Ascending aorta (tissue), 2 donors: ENCODE results near the gene C11orf97. TPM values are rescaled to one million over a fixed set of nuclear protein-coding genes. Genes with fewer than 3 reads are reported as not detected.

Experiments
- DNase-seq, 2 donors: peaks; one replicate each; pipeline ENCODE4 v3.0.0-alpha.2; 2019; ENCODE audit warnings: low spot score in 2 of 2
- H3K27ac ChIP-seq, 2 donors: fragments of 200-600 bp; sonication (generic); one replicate each; pipeline ENCODE4 v1.5.1; 2016 to 2017; ENCODE audit warnings: mild to moderate bottlenecking in 1 of 2
- H3K27me3 ChIP-seq: fragments of 200-600 bp; sonication (generic); one replicate; pipeline ENCODE4 v1.5.1; 2017
- H3K36me3 ChIP-seq, 2 donors: fragments of 200-600 bp; sonication (generic); one replicate each; pipeline ENCODE4 v1.5.1; 2016
- H3K4me1 ChIP-seq, 2 donors: fragments of 200-600 bp; sonication (generic); one replicate each; pipeline ENCODE4 v1.5.1; 2016 to 2017; ENCODE audit warnings: mild to moderate bottlenecking in 1 of 2
- H3K4me3 ChIP-seq, 2 donors: fragments of 200-600 bp; sonication (generic); one replicate each; pipeline ENCODE4 v1.5.1; 2016 to 2017; ENCODE audit warnings: mild to moderate bottlenecking in 1 of 2
- H3K9me3 ChIP-seq, 2 donors: fragments of 200-600 bp; sonication (generic); one replicate each; pipeline ENCODE4 v1.5.1; 2016
- intact Hi-C: fragments of 100-400 bp; cut with DNase I; formaldehyde crosslinking; loops from one replicate; pipeline ENCODE4 v1.15.1; 2023
- total RNA-seq: library from RNA; depleted of rRNA; stranded (reverse); fragments of >200 nt; gene quantifications from one replicate; pipeline ENCODE4 v1.1.0, GENCODE V29; 2016
- TF ChIP-seq, protein P1 (sequence below), 3 experiments: fragments of 200-600 bp in 2 of 3; fragments of 450-650 bp in 1 of 3; sonication (generic) in 2 of 3; IDR thresholded peaks; one replicate each; pipeline ENCODE4 v1.5.1; 2016 to 2019; ENCODE audit warnings: antibody characterized with exemption in 3 of 3, mild to moderate bottlenecking in 1 of 3, moderate library complexity in 1 of 3

The C11orf97 gene
- total RNA-seq, 1 donor from 2014 or later: not detected

DNA sequence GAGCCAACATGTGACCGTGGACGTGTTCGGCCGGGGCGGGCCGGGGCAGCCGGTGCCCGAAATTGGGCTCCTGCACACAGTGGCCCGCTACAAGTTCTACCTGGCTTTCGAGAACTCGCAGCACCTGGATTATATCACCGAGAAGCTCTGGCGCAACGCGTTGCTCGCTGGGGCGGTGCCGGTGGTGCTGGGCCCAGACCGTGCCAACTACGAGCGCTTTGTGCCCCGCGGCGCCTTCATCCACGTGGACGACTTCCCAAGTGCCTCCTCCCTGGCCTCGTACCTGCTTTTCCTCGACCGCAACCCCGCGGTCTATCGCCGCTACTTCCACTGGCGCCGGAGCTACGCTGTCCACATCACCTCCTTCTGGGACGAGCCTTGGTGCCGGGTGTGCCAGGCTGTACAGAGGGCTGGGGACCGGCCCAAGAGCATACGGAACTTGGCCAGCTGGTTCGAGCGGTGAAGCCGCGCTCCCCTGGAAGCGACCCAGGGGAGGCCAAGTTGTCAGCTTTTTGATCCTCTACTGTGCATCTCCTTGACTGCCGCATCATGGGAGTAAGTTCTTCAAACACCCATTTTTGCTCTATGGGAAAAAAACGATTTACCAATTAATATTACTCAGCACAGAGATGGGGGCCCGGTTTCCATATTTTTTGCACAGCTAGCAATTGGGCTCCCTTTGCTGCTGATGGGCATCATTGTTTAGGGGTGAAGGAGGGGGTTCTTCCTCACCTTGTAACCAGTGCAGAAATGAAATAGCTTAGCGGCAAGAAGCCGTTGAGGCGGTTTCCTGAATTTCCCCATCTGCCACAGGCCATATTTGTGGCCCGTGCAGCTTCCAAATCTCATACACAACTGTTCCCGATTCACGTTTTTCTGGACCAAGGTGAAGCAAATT lies 33.3 kb downstream of the C11orf97 start:
- H3K4me3 ChIP-seq: peak overlapping the region; percentile 81 to 93
- intact Hi-C loops: loop anchor here (5.0 to 10.0 kb wide), 3 partner anchors 219 to 1239 kb away; partner anchors contain the start of genes AMOTL1 and FAM76B
- TF ChIP-seq, protein P1, sequence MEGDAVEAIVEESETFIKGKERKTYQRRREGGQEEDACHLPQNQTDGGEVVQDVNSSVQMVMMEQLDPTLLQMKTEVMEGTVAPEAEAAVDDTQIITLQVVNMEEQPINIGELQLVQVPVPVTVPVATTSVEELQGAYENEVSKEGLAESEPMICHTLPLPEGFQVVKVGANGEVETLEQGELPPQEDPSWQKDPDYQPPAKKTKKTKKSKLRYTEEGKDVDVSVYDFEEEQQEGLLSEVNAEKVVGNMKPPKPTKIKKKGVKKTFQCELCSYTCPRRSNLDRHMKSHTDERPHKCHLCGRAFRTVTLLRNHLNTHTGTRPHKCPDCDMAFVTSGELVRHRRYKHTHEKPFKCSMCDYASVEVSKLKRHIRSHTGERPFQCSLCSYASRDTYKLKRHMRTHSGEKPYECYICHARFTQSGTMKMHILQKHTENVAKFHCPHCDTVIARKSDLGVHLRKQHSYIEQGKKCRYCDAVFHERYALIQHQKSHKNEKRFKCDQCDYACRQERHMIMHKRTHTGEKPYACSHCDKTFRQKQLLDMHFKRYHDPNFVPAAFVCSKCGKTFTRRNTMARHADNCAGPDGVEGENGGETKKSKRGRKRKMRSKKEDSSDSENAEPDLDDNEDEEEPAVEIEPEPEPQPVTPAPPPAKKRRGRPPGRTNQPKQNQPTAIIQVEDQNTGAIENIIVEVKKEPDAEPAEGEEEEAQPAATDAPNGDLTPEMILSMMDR (IDR thresholded peaks at IDR 0.05): no peak

DNA sequence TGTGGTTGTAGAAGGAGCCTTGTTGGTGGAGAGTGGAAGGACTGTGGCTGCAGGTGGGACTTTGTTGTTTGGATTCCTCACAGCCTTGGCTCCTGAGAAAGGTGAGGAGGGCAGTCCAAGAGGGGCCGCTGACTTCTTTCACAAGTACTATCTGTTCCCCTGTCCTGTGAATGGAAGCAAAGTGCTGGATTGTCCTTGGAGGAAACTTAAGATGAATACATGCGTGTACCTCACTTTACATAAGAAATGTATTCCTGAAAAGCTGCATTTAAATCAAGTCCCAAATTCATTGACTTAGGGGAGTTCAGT lies 33.9 kb downstream of the C11orf97 start:
- Histone ChIP-seq H3K36me3 (peaks cover 0 to 6% of the 10 kb centered on the region in 2 donors), H3K27me3 (no peaks in the 10 kb centered on the region), H3K9me3 (no peaks in the 10 kb centered on the region), H3K4me3 (peak overlapping the region; percentile 81 to 93), H3K4me1 (peaks cover 7 to 18% of the 10 kb centered on the region in 2 donors), H3K27ac (no peak overlapping the region)
- no peak for DNase-seq
- TF ChIP-seq, protein P1 (IDR thresholded peaks at IDR 0.05): no peak
- intact Hi-C loops: loop anchor here (5.0 to 10.0 kb wide), 3 partner anchors 219 to 1239 kb away; partner anchors contain the start of genes AMOTL1 and FAM76B

More for the DNA sequence above, 33.3 kb downstream of the C11orf97 start:
- Histone ChIP-seq H3K4me1 (peaks cover 7 to 18% of the 10 kb centered on the region in 2 donors), H3K9me3 (no peaks in the 10 kb centered on the region), H3K27me3 (no peaks in the 10 kb centered on the region), H3K27ac (peak overlapping the region; percentile 97 to 100), H3K36me3 (peaks cover 0 to 6% of the 10 kb centered on the region in 2 donors)
- DNase-seq: no peak

DNA sequence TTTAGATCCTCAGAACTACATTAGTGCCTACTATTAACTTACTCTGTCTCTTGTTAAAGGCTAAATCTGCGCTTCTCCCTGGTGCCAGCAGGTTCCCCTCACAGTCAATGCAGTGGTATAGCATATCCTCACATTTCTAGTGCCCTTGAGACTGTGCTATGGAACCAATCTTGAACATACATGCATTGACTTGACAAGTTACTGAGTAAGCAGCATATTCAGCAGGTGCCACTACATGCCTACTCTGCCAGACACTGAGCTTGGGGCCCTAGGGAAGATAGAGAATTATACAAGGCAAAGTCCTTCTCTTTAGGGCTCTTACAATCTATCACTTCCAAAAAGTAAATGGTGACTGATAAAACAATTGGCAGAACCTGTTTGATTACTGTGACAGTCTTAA lies 34.6 kb downstream of the C11orf97 start:
- H3K4me1 ChIP-seq: peaks cover 7 to 18% of the 10 kb centered on the region in 2 donors
- no peak for DNase-seq
- peaks cover 0 to 6% of the 10 kb centered on the region in 2 donors for H3K36me3 ChIP-seq
- H3K27ac ChIP-seq: no peak overlapping the region
- peak overlapping the region; percentile 24 to 81 for H3K4me3 ChIP-seq
- TF ChIP-seq, protein P1 (IDR thresholded peaks at IDR 0.05): no peak
- H3K9me3 ChIP-seq: no peaks in the 10 kb centered on the region
- intact Hi-C loops: loop anchor here (5.0 to 10.0 kb wide), 3 partner anchors 218 to 1238 kb away; partner anchors contain the start of genes AMOTL1 and FAM76B
- H3K27me3 ChIP-seq: no peaks in the 10 kb centered on the region

DNA sequence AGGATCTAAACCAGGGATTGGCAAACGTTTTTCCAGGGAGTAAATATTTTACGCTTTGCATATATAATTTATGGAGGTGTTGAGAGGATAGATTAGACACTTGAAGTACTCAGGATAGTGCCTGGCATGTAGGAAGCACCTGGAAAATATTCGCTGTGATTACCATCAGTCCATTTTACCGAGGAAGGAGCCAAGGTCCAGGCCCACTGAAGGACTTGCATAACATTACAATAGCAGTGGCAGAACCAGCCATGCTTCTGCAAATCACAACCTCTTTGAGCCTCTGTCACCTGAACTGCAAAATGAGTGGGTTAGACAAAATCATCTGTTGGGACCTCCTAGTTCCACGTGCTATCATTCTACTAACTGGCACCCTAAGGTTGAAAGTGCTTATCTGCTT lies 36.9 kb downstream of the C11orf97 start:
- H3K4me1 ChIP-seq: peaks cover 3 to 8% of the 10 kb centered on the region in 2 donors
- intact Hi-C loops: loop anchor here (5.0 to 10.0 kb wide), 3 partner anchors 216 to 1236 kb away; partner anchors contain the start of genes AMOTL1 and FAM76B
- TF ChIP-seq, protein P1 (IDR thresholded peaks at IDR 0.05): no peak
- peaks cover 0 to 6% of the 10 kb centered on the region in 2 donors for H3K36me3 ChIP-seq
- H3K9me3 ChIP-seq: no peaks in the 10 kb centered on the region
- no peak overlapping the region for H3K27ac ChIP-seq
- H3K27me3 ChIP-seq: no peaks in the 10 kb centered on the region
- peak overlapping the region in 1 of 2 donors; percentile 81 for H3K4me3 ChIP-seq
- no peak for DNase-seq

DNA sequence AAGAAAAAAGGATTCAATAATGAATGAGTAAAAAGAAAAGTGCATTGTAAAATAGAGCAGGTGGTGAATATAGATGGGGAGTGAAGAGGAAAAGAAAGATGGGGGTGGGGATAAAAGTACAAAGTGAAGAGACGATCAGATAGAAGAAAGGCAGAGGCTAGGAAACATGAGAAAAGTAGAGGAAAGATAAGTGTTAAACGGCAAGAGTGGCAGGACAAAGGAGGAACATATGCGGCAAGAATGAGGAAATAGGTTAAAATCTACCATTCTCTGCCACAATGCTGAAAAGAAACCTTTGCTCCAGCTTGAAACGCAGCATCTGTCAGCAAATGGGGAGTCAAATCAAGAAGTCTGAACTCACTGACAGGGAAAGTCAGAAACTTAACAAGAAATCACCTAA lies 38.3 kb downstream of the C11orf97 start:
- TF ChIP-seq, protein P1 (IDR thresholded peaks at IDR 0.05): no peak
- DNase-seq: no peak

More for the DNA sequence above, 38.3 kb downstream of the C11orf97 start:
- H3K4me1 ChIP-seq: peaks cover 3 to 13% of the 10 kb centered on the region in 2 donors
- no peak overlapping the region for H3K27ac ChIP-seq
- H3K4me3 ChIP-seq: no peak overlapping the region
- H3K27me3 ChIP-seq: no peaks in the 10 kb centered on the region
- peaks cover 0 to 6% of the 10 kb centered on the region in 2 donors for H3K36me3 ChIP-seq
- H3K9me3 ChIP-seq: no peaks in the 10 kb centered on the region
- intact Hi-C loops: no loop called here
